SK-N-SH treated with all-trans-retinoic acid at 6 μM for 48 hours (cell line): Measurements from ENCODE around the gene MPPED1.

ENCODE experiments used
- ATAC-seq: fragments of 200-7000 bp; cut with Tn5 transposase; 3 replicates; pipeline ENCODE4 v1.9.1; 2020; ENCODE audit warnings: mild to moderate bottlenecking, moderate library complexity
- ARNTL ChIP-seq: fragments of 450-650 bp; formaldehyde crosslinking; IDR thresholded peaks from 2 replicates; pipeline ENCODE4 v1.5.0; 2020; ENCODE audit warnings: low read depth, mild to moderate bottlenecking, moderate library complexity, borderline replicate concordance
- BACH2 ChIP-seq: fragments of 250-450 bp; sonication (Bioruptor Pico); IDR thresholded peaks from 2 replicates; pipeline ENCODE4 v1.9.0; 2021; ENCODE audit warnings: mild to moderate bottlenecking, borderline replicate concordance
- CREB5 ChIP-seq: fragments of 250-450 bp; sonication (Bioruptor Pico); IDR thresholded peaks from 2 replicates; pipeline ENCODE4 v1.5.1; 2020; ENCODE audit warnings: low read depth, mild to moderate bottlenecking, moderate library complexity
- CSDC2 ChIP-seq: fragments of 250-450 bp; sonication (Bioruptor Pico); IDR thresholded peaks from 2 replicates; pipeline ENCODE4 v1.5.0; 2020; ENCODE audit warnings: mild to moderate bottlenecking, moderate library complexity
- CSRNP3 ChIP-seq: fragments of 250-450 bp; sonication (Bioruptor Pico); IDR thresholded peaks from 2 replicates; pipeline ENCODE4 v1.5.1; 2021; ENCODE audit warnings: mild to moderate bottlenecking, moderate library complexity
- ESRRG ChIP-seq: fragments of 250-450 bp; sonication (Bioruptor Pico); IDR thresholded peaks from 2 replicates; pipeline ENCODE4 v1.6.1; 2021; ENCODE audit warnings: mild to moderate bottlenecking
- GLIS3 ChIP-seq: fragments of 250-450 bp; sonication (Bioruptor Pico); IDR thresholded peaks from 2 replicates; pipeline ENCODE4 v1.5.0; 2020; ENCODE audit warnings: mild to moderate bottlenecking, moderate library complexity
- ISL1 ChIP-seq: fragments of 250-450 bp; sonication (Bioruptor Pico); IDR thresholded peaks from 2 replicates; pipeline ENCODE4 v2.1.2; 2022; ENCODE audit warnings: mild to moderate bottlenecking, moderate library complexity
- PATZ1 ChIP-seq: fragments of 250-450 bp; sonication (Bioruptor Pico); IDR thresholded peaks from 2 replicates; pipeline ENCODE4 v1.8.0; 2020; ENCODE audit warnings: mild to moderate bottlenecking, moderate library complexity, borderline replicate concordance
- POU6F1 ChIP-seq: fragments of 250-450 bp; sonication (Bioruptor Pico); IDR thresholded peaks from 2 replicates; pipeline ENCODE4 v1.8.0; 2021; ENCODE audit warnings: low read depth, mild to moderate bottlenecking, moderate library complexity, borderline replicate concordance
- PPARA ChIP-seq: fragments of 250-450 bp; sonication (Bioruptor Pico); IDR thresholded peaks from 2 replicates; pipeline ENCODE4 v1.5.0; 2020; ENCODE audit warnings: mild to moderate bottlenecking, borderline replicate concordance
- RARB ChIP-seq: fragments of 250-450 bp; sonication (Bioruptor Pico); IDR thresholded peaks from 2 replicates; pipeline ENCODE4 v1.8.0; 2021; ENCODE audit warnings: mild to moderate bottlenecking, moderate library complexity
- SNAI2 ChIP-seq: fragments of 250-450 bp; sonication (Bioruptor Pico); IDR thresholded peaks from 2 replicates; pipeline ENCODE4 v1.5.0; 2020; ENCODE audit warnings: mild to moderate bottlenecking, moderate library complexity
- TCF4 ChIP-seq: fragments of 250-450 bp; sonication (Bioruptor Pico); IDR thresholded peaks from 2 replicates; pipeline ENCODE4 v1.8.0; 2021; ENCODE audit warnings: mild to moderate bottlenecking, moderate library complexity, borderline replicate concordance
- TOX ChIP-seq: fragments of 250-450 bp; sonication (Bioruptor Pico); IDR thresholded peaks from 2 replicates; pipeline ENCODE4 v1.8.0; 2021; ENCODE audit warnings: mild to moderate bottlenecking, moderate library complexity, borderline replicate concordance
- TSHZ2 ChIP-seq: fragments of 250-450 bp; sonication (Bioruptor Pico); IDR thresholded peaks from 2 replicates; pipeline ENCODE4 v1.5.0; 2020; ENCODE audit warnings: mild to moderate bottlenecking, moderate library complexity
- ZC3H10 ChIP-seq: fragments of 250-450 bp; sonication (Bioruptor Pico); IDR thresholded peaks from 2 replicates; pipeline ENCODE4 v1.5.1; 2021; ENCODE audit warnings: mild to moderate bottlenecking, moderate library complexity
- ZFP3 ChIP-seq: fragments of 250-450 bp; sonication (Bioruptor Pico); IDR thresholded peaks from 2 replicates; pipeline ENCODE4 v1.5.0; 2020; ENCODE audit warnings: mild to moderate bottlenecking, moderate library complexity
- ZFP30 ChIP-seq: fragments of 450-650 bp; formaldehyde crosslinking; IDR thresholded peaks from 2 replicates; pipeline ENCODE4 v1.5.0; 2022; ENCODE audit warnings: mild to moderate bottlenecking, moderate library complexity
- ZNF565 ChIP-seq: fragments of 450-650 bp; formaldehyde crosslinking; conservative IDR thresholded peaks from 2 replicates; pipeline ENCODE4 v1.5.0; 2020; ENCODE audit warnings: low read depth, mild to moderate bottlenecking, moderate library complexity
- ZNF70 ChIP-seq: fragments of 450-650 bp; formaldehyde crosslinking; IDR thresholded peaks from 2 replicates; pipeline ENCODE4 v1.5.0; 2020; ENCODE audit warnings: mild to moderate bottlenecking, moderate library complexity
- ZNF8 ChIP-seq: fragments of 450-650 bp; formaldehyde crosslinking; IDR thresholded peaks from 2 replicates; pipeline ENCODE4 v1.5.0; 2020; ENCODE audit warnings: mild to moderate bottlenecking, moderate library complexity

Gene MPPED1

GRCh38 chr22:43520632-43521039 lies 108.8 kb downstream of the MPPED1 start:
- no peak for ATAC-seq
- TF ChIP-seq PPARA (CRISPR knock-in tag) (no peak), ZFP30 (CRISPR knock-in tag) (no peak), ZNF8 (CRISPR knock-in tag) (no peak), ARNTL (CRISPR knock-in tag) (no peak), CSDC2 (CRISPR knock-in tag) (no peak), TOX (no peak), POU6F1 (no peak), TCF4 (no peak)
- TF ChIP-seq, all 23 proteins: peak for 0

- TF ChIP-seq RARB: no peak
- no peak for TF ChIP-seq SNAI2
- TF ChIP-seq ISL1 (CRISPR knock-in tag): no peak
- no peak for TF ChIP-seq PPARA (CRISPR knock-in tag)
- no peak for TF ChIP-seq CSDC2 (CRISPR knock-in tag)
- TF ChIP-seq ZNF70 (CRISPR knock-in tag): no peak
- TF ChIP-seq TOX: no peak
- TF ChIP-seq POU6F1: no peak
- TF ChIP-seq ZFP30 (CRISPR knock-in tag): no peak
- TF ChIP-seq TSHZ2 (CRISPR knock-in tag): no peak
- no peak for TF ChIP-seq GLIS3
- no peak for TF ChIP-seq ARNTL (CRISPR knock-in tag)
- TF ChIP-seq BACH2 (CRISPR knock-in tag): no peak
- no peak for ATAC-seq
Observed at GRCh38 chr22:43521716-43522115, 109.9 kb downstream of the MPPED1 start.

- ATAC-seq: no peak
- TF ChIP-seq ARNTL (CRISPR knock-in tag) (no peak), ZNF565 (no peak), ZC3H10 (no peak)
Observed at GRCh38 chr22:43526117-43526655, 114.4 kb downstream of the MPPED1 start.

GRCh38 chr22:43526946-43527345 lies 115.1 kb downstream of the MPPED1 start:
- no peak for ATAC-seq
- TF ChIP-seq ISL1 (CRISPR knock-in tag) (no peak), PATZ1 (CRISPR knock-in tag) (no peak), POU6F1 (no peak), ZFP3 (CRISPR knock-in tag) (no peak), TCF4 (no peak), RARB (no peak), SNAI2 (no peak), ZNF8 (CRISPR knock-in tag) (no peak), CSRNP3 (CRISPR knock-in tag) (no peak), PPARA (CRISPR knock-in tag) (no peak), CREB5 (CRISPR knock-in tag) (no peak), GLIS3 (no peak), ESRRG (no peak), BACH2 (CRISPR knock-in tag) (no peak)
